ENCODE data around the gene DDIT4. TPM values are rescaled to one million over a fixed set of nuclear protein-coding genes. Genes with fewer than 3 reads are reported as not detected.

Gene DDIT4
- total RNA-seq, 1 experiment from 2014 or later = 68.9 TPM

DNA sequence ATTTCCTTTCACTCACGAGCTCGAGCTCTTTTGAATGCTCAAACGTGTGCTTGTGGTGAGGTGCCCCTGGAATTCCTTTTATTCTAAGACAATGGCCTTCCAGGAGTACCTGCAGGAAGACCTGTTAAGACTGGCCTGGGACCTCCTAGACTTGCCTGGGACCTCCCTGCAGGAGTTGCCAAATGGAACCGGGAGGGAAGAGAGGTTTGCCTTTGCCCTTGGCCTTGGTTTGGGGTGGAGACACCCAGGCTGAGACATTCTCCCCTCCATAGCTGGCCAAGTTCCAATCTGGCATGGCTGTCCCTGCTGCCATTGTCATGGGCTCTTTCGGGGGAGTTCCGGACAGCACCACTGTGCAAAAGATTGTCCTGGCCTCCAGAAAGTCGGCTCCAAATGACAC, 41.3 kb downstream of the DDIT4 start:
- H2AFZ ChIP-seq (ENCODE audit: low read length) = no peak overlapping the region
- H3K4me1 ChIP-seq (ENCODE audit: insufficient read depth, low read length) = peaks cover 46% of the 10 kb centered on the region
- no peaks in the 10 kb centered on the region for H3K79me2 ChIP-seq (ENCODE audit: low read length)
- H3K4me2 ChIP-seq (ENCODE audit: low read length) = peak overlapping the region; percentile 33
- no peaks in the 10 kb centered on the region for H3K9me2 ChIP-seq (replicated peaks; ENCODE audit: low read length)
- no peaks in the 10 kb centered on the region for H3K9me3 ChIP-seq (ENCODE audit: low read length)
- no peak for TF ChIP-seq EZH2 (IDR thresholded peaks at IDR 0.05; ENCODE audit: low read length, unreplicated experiment)
- no peak for TF ChIP-seq EZH2phosphoT487 (IDR thresholded peaks at IDR 0.05; ENCODE audit: borderline replicate concordance, low read length)
- TF ChIP-seq, protein P1, sequence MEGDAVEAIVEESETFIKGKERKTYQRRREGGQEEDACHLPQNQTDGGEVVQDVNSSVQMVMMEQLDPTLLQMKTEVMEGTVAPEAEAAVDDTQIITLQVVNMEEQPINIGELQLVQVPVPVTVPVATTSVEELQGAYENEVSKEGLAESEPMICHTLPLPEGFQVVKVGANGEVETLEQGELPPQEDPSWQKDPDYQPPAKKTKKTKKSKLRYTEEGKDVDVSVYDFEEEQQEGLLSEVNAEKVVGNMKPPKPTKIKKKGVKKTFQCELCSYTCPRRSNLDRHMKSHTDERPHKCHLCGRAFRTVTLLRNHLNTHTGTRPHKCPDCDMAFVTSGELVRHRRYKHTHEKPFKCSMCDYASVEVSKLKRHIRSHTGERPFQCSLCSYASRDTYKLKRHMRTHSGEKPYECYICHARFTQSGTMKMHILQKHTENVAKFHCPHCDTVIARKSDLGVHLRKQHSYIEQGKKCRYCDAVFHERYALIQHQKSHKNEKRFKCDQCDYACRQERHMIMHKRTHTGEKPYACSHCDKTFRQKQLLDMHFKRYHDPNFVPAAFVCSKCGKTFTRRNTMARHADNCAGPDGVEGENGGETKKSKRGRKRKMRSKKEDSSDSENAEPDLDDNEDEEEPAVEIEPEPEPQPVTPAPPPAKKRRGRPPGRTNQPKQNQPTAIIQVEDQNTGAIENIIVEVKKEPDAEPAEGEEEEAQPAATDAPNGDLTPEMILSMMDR (conservative IDR thresholded peaks at IDR 0.05; ENCODE audit: low read depth, low read length) = no peak
- H3K36me3 ChIP-seq (ENCODE audit: low read depth, low read length) = no peaks in the 10 kb centered on the region
- H4K20me1 ChIP-seq (ENCODE audit: low read length) = no peaks in the 10 kb centered on the region
- DNase-seq (no peak), ATAC-seq (no peak)
- 0 out of 2 replicates have a peak overlapping the region, but pooled peaks have one; percentile 9 for H3K9ac ChIP-seq (ENCODE audit: low read length)
- peak overlapping the region; percentile 77 for H3K27ac ChIP-seq (ENCODE audit: low read length)
- intact Hi-C loops (cut with micrococcal nuclease) = loop anchor here (1.0 kb wide), 1 partner anchor 41 kb away; no protein-coding TSS in a partner anchor
- ChIA-PET CTCF (no interaction called here), POLR2A (ENCODE audit: unreplicated experiment) (interaction anchor here (0.6 kb wide), 1 partner anchor 225 kb away, joined by 11 read pairs; no protein-coding TSS in a partner anchor)
- H3K4me3 ChIP-seq (ENCODE audit: low read length) = no peak overlapping the region
- no peaks in the 10 kb centered on the region for H3F3A ChIP-seq (ENCODE audit: low read length, unreplicated experiment)
- no peaks in the 10 kb centered on the region for H3K27me3 ChIP-seq (ENCODE audit: low read length)
- no TSS peak for BruUV-seq (replicated peaks)

DNA sequence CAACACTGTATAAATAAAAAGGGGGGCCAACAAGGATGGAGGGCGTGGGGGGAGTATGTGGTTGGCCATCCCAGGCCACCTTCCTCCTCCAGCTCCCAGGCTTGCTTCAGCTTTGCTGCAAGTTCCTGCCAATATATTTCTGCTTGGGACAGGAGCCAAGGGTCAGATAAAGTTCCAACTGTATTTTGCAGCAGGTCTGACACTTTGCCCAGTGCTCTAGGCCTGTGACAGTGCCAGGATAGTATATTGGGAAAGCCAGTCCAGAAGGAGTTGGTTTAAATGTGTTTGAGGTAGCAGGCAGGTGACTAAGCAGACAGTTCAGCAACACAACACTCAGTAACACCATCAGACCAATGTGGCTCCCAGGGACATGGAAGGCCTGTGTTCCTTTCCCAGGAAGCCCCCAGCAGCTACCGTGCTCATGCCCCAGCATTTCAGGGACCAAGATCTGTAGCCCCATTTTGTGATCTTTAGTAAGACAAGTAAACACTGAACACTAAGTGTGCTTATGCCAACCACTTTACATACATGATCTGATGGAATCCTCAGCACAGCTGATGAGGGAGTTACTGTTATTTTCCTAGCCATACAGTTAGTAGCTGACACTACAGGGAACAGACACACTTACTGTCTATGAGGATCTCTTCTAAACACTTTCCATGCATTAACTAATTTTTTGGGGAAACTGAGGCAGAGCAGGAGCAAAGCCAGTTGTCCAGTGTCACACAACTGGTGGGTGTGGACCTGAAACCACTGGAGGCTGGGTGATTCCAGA, 42.1 kb downstream of the DDIT4 start:
- Histone ChIP-seq H3K36me3 (ENCODE audit: low read depth, low read length) (no peaks in the 10 kb centered on the region), H3K4me3 (ENCODE audit: low read length) (no peak overlapping the region), H3K4me2 (ENCODE audit: low read length) (peak overlapping the region; percentile 33), H3K27ac (ENCODE audit: low read length) (peak overlapping the region; percentile 77), H3K79me2 (ENCODE audit: low read length) (no peaks in the 10 kb centered on the region), H3F3A (ENCODE audit: low read length, unreplicated experiment) (peaks cover 4% of the 10 kb centered on the region), H4K20me1 (ENCODE audit: low read length) (no peaks in the 10 kb centered on the region), H3K4me1 (ENCODE audit: insufficient read depth, low read length) (peaks cover 46% of the 10 kb centered on the region), H2AFZ (ENCODE audit: low read length) (no peak overlapping the region), H3K9me3 (ENCODE audit: low read length) (no peaks in the 10 kb centered on the region), H3K9me2 (replicated peaks; ENCODE audit: low read length) (no peaks in the 10 kb centered on the region), H3K9ac (ENCODE audit: low read length) (0 out of 2 replicates have a peak overlapping the region, but pooled peaks have one; percentile 9), H3K27me3 (ENCODE audit: low read length) (no peaks in the 10 kb centered on the region)
- peak; percentile 39 for ATAC-seq
- TF ChIP-seq EZH2phosphoT487 (IDR thresholded peaks at IDR 0.05; ENCODE audit: borderline replicate concordance, low read length) (no peak), EZH2 (IDR thresholded peaks at IDR 0.05; ENCODE audit: low read length, unreplicated experiment) (no peak)
- TF ChIP-seq, protein P1 (conservative IDR thresholded peaks at IDR 0.05; ENCODE audit: low read depth, low read length) = no peak
- ChIA-PET CTCF (no interaction called here), POLR2A (ENCODE audit: unreplicated experiment) (interaction anchor here (0.6 kb wide), 1 partner anchor 226 kb away, joined by 11 read pairs; no protein-coding TSS in a partner anchor)
- BruUV-seq (replicated peaks) = no TSS peak
- intact Hi-C loops (cut with micrococcal nuclease) = loop anchor here (1.0 kb wide), 1 partner anchor 41 kb away; no protein-coding TSS in a partner anchor
- peak; percentile 82 for DNase-seq

DNA sequence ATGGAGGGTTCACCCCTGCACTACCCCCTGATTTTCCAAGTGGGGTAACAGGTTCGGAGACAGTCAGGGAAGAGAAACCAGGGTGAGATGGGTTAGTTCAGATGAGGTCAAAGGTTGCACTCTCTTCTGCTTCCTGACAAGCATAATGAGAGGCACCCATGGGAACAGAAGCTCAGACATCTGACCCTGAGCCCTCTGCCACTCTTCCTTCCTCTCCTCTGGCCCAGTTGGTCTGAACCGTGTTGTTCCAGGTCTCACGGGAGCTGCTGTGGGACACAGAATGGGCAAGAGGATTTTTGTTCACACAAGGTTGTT, 42.6 kb downstream of the DDIT4 start:
- H3K9ac ChIP-seq (ENCODE audit: low read length) = no peak overlapping the region
- peaks cover 4% of the 10 kb centered on the region for H3F3A ChIP-seq (ENCODE audit: low read length, unreplicated experiment)
- no peak overlapping the region for H2AFZ ChIP-seq (ENCODE audit: low read length)
- H3K4me1 ChIP-seq (ENCODE audit: insufficient read depth, low read length) = peaks cover 49% of the 10 kb centered on the region
- ChIA-PET CTCF (no interaction called here), POLR2A (ENCODE audit: unreplicated experiment) (no interaction called here)
- H4K20me1 ChIP-seq (ENCODE audit: low read length) = no peaks in the 10 kb centered on the region
- no TSS peak for BruUV-seq (replicated peaks)
- TF ChIP-seq EZH2 (IDR thresholded peaks at IDR 0.05; ENCODE audit: low read length, unreplicated experiment) (no peak), EZH2phosphoT487 (IDR thresholded peaks at IDR 0.05; ENCODE audit: borderline replicate concordance, low read length) (no peak)
- TF ChIP-seq, protein P1 (conservative IDR thresholded peaks at IDR 0.05; ENCODE audit: low read depth, low read length) = no peak
- no peaks in the 10 kb centered on the region for H3K27me3 ChIP-seq (ENCODE audit: low read length)
- H3K4me2 ChIP-seq (ENCODE audit: low read length) = peak overlapping the region; percentile 33; the same call in 1 of the 2 replicates
- DNase-seq (no peak), ATAC-seq (no peak)
- H3K4me3 ChIP-seq (ENCODE audit: low read length) = no peak overlapping the region
- H3K9me3 ChIP-seq (ENCODE audit: low read length) = no peaks in the 10 kb centered on the region
- H3K9me2 ChIP-seq (replicated peaks; ENCODE audit: low read length) = no peaks in the 10 kb centered on the region
- no peaks in the 10 kb centered on the region for H3K79me2 ChIP-seq (ENCODE audit: low read length)
- H3K36me3 ChIP-seq (ENCODE audit: low read depth, low read length) = no peaks in the 10 kb centered on the region
- H3K27ac ChIP-seq (ENCODE audit: low read length) = peak overlapping the region; percentile 77
- intact Hi-C loops (cut with micrococcal nuclease) = no loop called here

All from PC-3 (cell line).